GM12878 (cell line): Measurements from ENCODE around the gene PNRC1. TPM values are rescaled to one million over a fixed set of nuclear protein-coding genes. Genes with fewer than 3 reads are reported as not detected.

Experiments
- ATAC-seq: fragments of 200-7000 bp; cut with Tn5 transposase; 3 replicates; pipeline ENCODE4 v1.9.1; 2020; ENCODE audit warnings: mild to moderate bottlenecking, moderate library complexity
- BruUV-seq: library from RNA; stranded (reverse); fragments of 400-500 nt; replicated peaks from 2 replicates; lab custom pipeline; 2021; lab: Mats Ljungman, UMichigan
- CTCF ChIA-PET: fragments of 300-600 bp; sonication (Branson Sonifier 250); formaldehyde crosslinking; extraction: SDS; loops from one replicate; lab custom pipeline; 2021; ENCODE audit warnings: inconsistent platforms; lab: Yijun Ruan, JAX
- POLR2A ChIA-PET: fragments of 350-600 bp; formaldehyde crosslinking; extraction: SDS; loops from one replicate; lab custom pipeline; 2021; ENCODE audit warnings: inconsistent platforms; lab: Charles Lee
- RAD21 ChIA-PET: fragments of 300-600 bp; sonication (Branson Sonifier 250); formaldehyde crosslinking; loops from one replicate; lab custom pipeline; 2023; ENCODE audit warnings: antibody characterized with exemption; ENCODE audit not compliant: unreplicated experiment; lab: Charles Lee
- SMC1A ChIA-PET: fragments of 300-600 bp; sonication (Branson Sonifier 250); formaldehyde crosslinking; loops from one replicate; lab custom pipeline; 2023; ENCODE audit not compliant: unreplicated experiment, uncharacterized antibody; lab: Charles Lee
- DNase-seq: peaks from one replicate; pipeline ENCODE4 v3.0.0-alpha.2; 2011; ENCODE audit warnings: low read depth, low spot score
- FAIRE-seq: peaks from 3 replicates; lab custom pipeline; 2011; peaks lifted over from hg19 to GRCh38; lab: Jason Lieb, UNC
- H2AFZ ChIP-seq: 2 replicates; pipeline ENCODE4 v1.6.0; 2011; ENCODE audit warnings: low read depth, low read length, control low read depth; ENCODE audit not compliant: control insufficient read depth
- H3K27ac ChIP-seq: 2 replicates; pipeline ENCODE4 v1.5.1; 2011; ENCODE audit warnings: control low read depth; ENCODE audit not compliant: control insufficient read depth, insufficient read depth
- H3K27me3 ChIP-seq, 2 experiments: replicated peaks in 1 of 2; 2 replicates each; pipeline versions ENCODE4 v1.6.0 to v1.6.1; 2011; ENCODE audit warnings: low read length in 1 of 2; ENCODE audit not compliant: control insufficient read depth in 2 of 2, insufficient read depth in 2 of 2
- H3K36me3 ChIP-seq, 2 experiments: 2 replicates each; pipeline ENCODE4 v1.5.1; 2011; ENCODE audit warnings: low read length in 1 of 2; ENCODE audit not compliant: control insufficient read depth in 2 of 2, insufficient read depth in 2 of 2
- H3K4me1 ChIP-seq: 2 replicates; pipeline ENCODE4 v1.6.1; 2011; ENCODE audit warnings: mild to moderate bottlenecking, low read length, moderate library complexity, mixed read lengths; ENCODE audit not compliant: control insufficient read depth, insufficient read depth
- H3K4me2 ChIP-seq: 2 replicates; pipeline ENCODE4 v1.6.0; 2011; ENCODE audit warnings: control low read depth; ENCODE audit not compliant: control insufficient read depth, insufficient read depth
- H3K4me3 ChIP-seq: fragments of 200-600 bp; sonication (generic); 2 replicates; pipeline ENCODE4 v1.5.1; 2016
- H3K79me2 ChIP-seq: 2 replicates; pipeline ENCODE4 v1.6.0; 2011; ENCODE audit warnings: low read length; ENCODE audit not compliant: control insufficient read depth, insufficient read depth
- H3K9ac ChIP-seq: 2 replicates; pipeline ENCODE4 v1.8.0; 2011; ENCODE audit warnings: low read length, control low read depth, mixed read lengths; ENCODE audit not compliant: control insufficient read depth, insufficient read depth
- H3K9me3 ChIP-seq: replicated peaks from 3 replicates; pipeline ENCODE4 v1.5.1; 2011; ENCODE audit warnings: mild to moderate bottlenecking, low read length; ENCODE audit not compliant: control insufficient read depth, insufficient read depth
- H4K20me1 ChIP-seq: 2 replicates; pipeline ENCODE4 v1.6.0; 2011; ENCODE audit not compliant: control insufficient read depth, insufficient read depth
- ASH2L ChIP-seq: fragments of 300-600, 200-600 bp; sonication (generic); IDR thresholded peaks from 2 replicates; pipeline ENCODE4 v1.6.1; 2017; ENCODE audit warnings: low read depth, mild to moderate bottlenecking, borderline replicate concordance
- CHD4 ChIP-seq: fragments of 200-600 bp; sonication (generic); IDR thresholded peaks from 2 replicates; pipeline ENCODE4 v1.6.1; 2016; ENCODE audit warnings: mild to moderate bottlenecking
- ESRRA ChIP-seq: IDR thresholded peaks from 2 replicates; pipeline ENCODE4 v1.6.1; 2012; ENCODE audit warnings: mild to moderate bottlenecking, low read length, improper control_type of control experiment
- MEF2A ChIP-seq: IDR thresholded peaks from 2 replicates; pipeline ENCODE4 v1.6.1; 2011; ENCODE audit warnings: low read depth, mild to moderate bottlenecking, low read length, moderate library complexity; ENCODE audit not compliant: insufficient read depth
- MYC ChIP-seq: IDR thresholded peaks from 2 replicates; pipeline ENCODE4 v1.6.1; 2011; ENCODE audit warnings: mild to moderate bottlenecking, low read length, moderate library complexity, inconsistent platforms; ENCODE audit not compliant: insufficient read depth, insufficient replicate concordance, insufficient read length, severe bottlenecking
- NR2C2 ChIP-seq: IDR thresholded peaks from 2 replicates; pipeline ENCODE4 v1.6.1; 2011; ENCODE audit warnings: borderline replicate concordance, low read depth; ENCODE audit not compliant: control insufficient read depth, insufficient read length
- SPI1 ChIP-seq: IDR thresholded peaks from 2 replicates; pipeline ENCODE4 v1.6.1; 2011; ENCODE audit warnings: low read depth, mild to moderate bottlenecking, low read length, moderate library complexity, borderline replicate concordance; ENCODE audit not compliant: insufficient read depth
- ZNF217 ChIP-seq: fragments of 450-650 bp; IDR thresholded peaks from 2 replicates; pipeline ENCODE4 v1.6.1; 2017; ENCODE audit warnings: antibody characterized with exemption, mild to moderate bottlenecking
- WGBS: methylation state at CpG from one replicate; pipeline ENCODE4 v1.1.6; 2016; ENCODE audit warnings: low lambda C conversion rate; ENCODE audit not compliant: insufficient replicate concordance, insufficient coverage; ENCODE audit errors: missing lambda C conversion rate; 5-methylcytosine and 5-hydroxymethylcytosine counted together
- in situ Hi-C: fragments of 300-500 bp; cut with MboI; formaldehyde crosslinking; loops from 9 replicates; pipeline ENCODE4 v1.14.3; 2018; ENCODE audit warnings: mixed read lengths
- intact Hi-C: fragments of 100-400 bp; cut with micrococcal nuclease; formaldehyde crosslinking; loops from one replicate; pipeline ENCODE4 v1.14.2; 2022; ENCODE audit not compliant: unreplicated experiment
- polyA plus RNA-seq, 11 experiments: library from polyadenylated mRNA; depleted of rRNA in 4 of 11; unstranded in 6 of 11; stranded (reverse) in 5 of 11; fragments of >200 nt; fragmentation: Nextera tagmentation in 4 of 11; fragmentation: Illumina TruSeq in 1 of 11; extraction: Ambion mirVana in 4 of 11; extraction: Trizol in 1 of 11; gene quantifications; 1 replicate in 1 of 11; 2 replicates in 10 of 11; pipeline versions ENCODE4 v1.2.1 to v1.2.3, GENCODE V29; 2011 to 2016; ENCODE audit warnings: inconsistent platforms in 2 of 11, missing spikeins in 2 of 11, low read depth in 1 of 11
- total RNA-seq, 4 experiments: library from RNA; depleted of rRNA in 3 of 4; stranded (reverse); fragments of >200 nt in 3 of 4; fragmentation: Illumina TruSeq in 1 of 4; extraction: Trizol in 1 of 4; gene quantifications; 2 replicates each; pipeline versions ENCODE4 v1.2.1 to v1.2.3, GENCODE V29; 2013 to 2021
- TF ChIP-seq, protein P1 (sequence below): fragments of 450-650 bp; IDR thresholded peaks from 2 replicates; pipeline ENCODE4 v1.6.1; 2017; ENCODE audit warnings: low read depth, mild to moderate bottlenecking, moderate library complexity

Gene PNRC1
- total and polyA plus RNA-seq, 10 of the 15 experiments (the other 5 are each of a cell fraction or from before 2014, with no cell fraction given), result 7.6 to 66.0 (median 33.1) TPM

DNA sequence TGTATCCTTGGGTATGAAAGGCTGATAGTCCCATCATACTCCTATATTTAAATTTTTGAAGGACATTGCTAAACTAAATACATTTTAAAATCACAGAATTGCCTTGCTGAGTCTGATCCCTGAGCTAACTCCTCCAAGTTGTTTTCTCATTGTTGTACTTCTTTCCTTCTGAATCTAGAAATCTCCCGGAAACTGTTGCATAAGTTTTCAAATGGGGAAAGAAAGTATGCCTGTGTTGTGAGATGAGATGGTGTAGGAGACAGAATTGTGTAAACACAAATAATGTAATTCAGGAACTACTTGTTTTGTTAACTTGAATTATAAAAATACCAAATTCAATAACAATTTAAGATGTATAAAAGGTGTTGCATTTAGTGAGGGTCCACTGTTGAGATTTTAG is 7.3 kb downstream of the PNRC1 start:
- RAD21 ChIA-PET, result no interaction called here
- Histone ChIP-seq H3K27me3 (no peaks in the 10 kb centered on the region), H2AFZ (no peak overlapping the region), H3K27ac (no peak overlapping the region), H3K79me2 (peaks cover 22% of the 10 kb centered on the region), H3K36me3 (peaks cover 3 to 16% of the 10 kb centered on the region in 2 experiments), H3K4me1 (no peaks in the 10 kb centered on the region)
- BruUV-seq, result no TSS peak
- no peak for TF ChIP-seq NR2C2
- no peak for TF ChIP-seq SPI1
- no peak for TF ChIP-seq ASH2L
- no peak for TF ChIP-seq ZNF217
- TF ChIP-seq, all 136 proteins: peak for 0
- DNase-seq (no peak), ATAC-seq (no peak), FAIRE-seq (no peak)
- Histone ChIP-seq H4K20me1 (no peaks in the 10 kb centered on the region), H3K4me3 (no peak overlapping the region), H3K9ac (no peak overlapping the region), H3K4me2 (no peak overlapping the region), H3K9me3 (no peaks in the 10 kb centered on the region)
- ChIA-PET POLR2A (no interaction called here), SMC1A (interaction anchor here (0.6 to 1.4 kb wide), 3 partner anchors 8 to 94 kb away, joined by 3 read pairs; no protein-coding TSS in a partner anchor), CTCF (interaction anchor here (0.6 to 2.8 kb wide), 2 partner anchors 15 to 105 kb away, joined by 3 to 9 read pairs; no protein-coding TSS in a partner anchor)
- intact Hi-C loops, result no loop called here
- 88% methylated on average over 1 of the region's 1 CpG for WGBS
- in situ Hi-C loops, result no loop called here

DNA sequence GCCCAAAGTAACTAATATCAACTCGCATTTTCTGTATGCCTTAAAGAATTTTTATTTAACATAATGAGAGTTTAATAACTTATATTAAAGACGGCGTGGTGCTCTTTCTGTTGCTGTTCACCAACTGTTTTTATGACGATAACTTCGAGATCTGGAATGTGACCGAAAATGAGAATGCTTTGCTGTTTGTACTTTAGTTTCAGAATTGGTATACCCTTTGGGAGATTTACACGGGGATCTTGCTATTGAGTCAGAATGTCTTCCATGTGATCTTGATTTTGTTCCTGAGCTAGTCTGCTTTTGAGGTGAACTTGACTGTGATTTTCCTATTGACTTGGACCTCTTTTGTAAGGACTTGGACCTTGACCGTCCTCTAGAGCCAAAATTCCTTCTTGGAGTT is 17.9 kb downstream of the PNRC1 start:
- Histone ChIP-seq H3K9me3 (no peaks in the 10 kb centered on the region), H3K4me2 (peak overlapping the region; percentile 26; the same call in 1 of the 2 replicates), H3K27ac (no peak overlapping the region), H3K79me2 (no peaks in the 10 kb centered on the region), H3K4me1 (no peaks in the 10 kb centered on the region), H3K36me3 (no peaks in the 10 kb centered on the region), H2AFZ (peak overlapping the region; percentile 29), H3K27me3 (no peaks in the 10 kb centered on the region), H3K9ac (no peak overlapping the region), H3K4me3 (no peak overlapping the region), H4K20me1 (no peaks in the 10 kb centered on the region)
- ChIA-PET SMC1A (interaction anchor here (0.5 to 3.5 kb wide), 5 partner anchors 12 to 289 kb away, joined by 3 to 13 read pairs (median 3); partner anchors contain the start of gene PNRC1), RAD21 (interaction anchor here (0.8 to 1.2 kb wide), 5 partner anchors 12 to 135 kb away, joined by 3 to 4 read pairs (median 4); partner anchors contain the start of genes PNRC1 and RNGTT), CTCF (interaction anchor here (1.3 to 1.6 kb wide), 3 partner anchors 16 to 45 kb away, joined by 4 to 6 read pairs (median 4); no protein-coding TSS in a partner anchor), POLR2A (interaction anchor here (0.9 to 1.1 kb wide), 2 partner anchors 13 to 20 kb away, joined by 3 to 4 read pairs; no protein-coding TSS in a partner anchor)
- ATAC-seq (peak; percentile 67), DNase-seq (no peak), FAIRE-seq (no peak)
- intact Hi-C loops (no loop called here), in situ Hi-C loops (no loop called here)
- BruUV-seq, result no TSS peak
- WGBS, result under 1% methylated on average over 8 of the region's 8 CpGs
- TF ChIP-seq, protein P1, sequence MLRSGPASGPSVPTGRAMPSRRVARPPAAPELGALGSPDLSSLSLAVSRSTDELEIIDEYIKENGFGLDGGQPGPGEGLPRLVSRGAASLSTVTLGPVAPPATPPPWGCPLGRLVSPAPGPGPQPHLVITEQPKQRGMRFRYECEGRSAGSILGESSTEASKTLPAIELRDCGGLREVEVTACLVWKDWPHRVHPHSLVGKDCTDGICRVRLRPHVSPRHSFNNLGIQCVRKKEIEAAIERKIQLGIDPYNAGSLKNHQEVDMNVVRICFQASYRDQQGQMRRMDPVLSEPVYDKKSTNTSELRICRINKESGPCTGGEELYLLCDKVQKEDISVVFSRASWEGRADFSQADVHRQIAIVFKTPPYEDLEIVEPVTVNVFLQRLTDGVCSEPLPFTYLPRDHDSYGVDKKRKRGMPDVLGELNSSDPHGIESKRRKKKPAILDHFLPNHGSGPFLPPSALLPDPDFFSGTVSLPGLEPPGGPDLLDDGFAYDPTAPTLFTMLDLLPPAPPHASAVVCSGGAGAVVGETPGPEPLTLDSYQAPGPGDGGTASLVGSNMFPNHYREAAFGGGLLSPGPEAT, result peak; percentile 53; the same call in 1 of the 2 replicates
- TF ChIP-seq ESRRA (no peak), CHD4 (no peak), MYC (no peak), MEF2A (0 out of 2 replicates have a peak, but pooled peaks have one; percentile 8)
